IMR-90 (cell line): ENCODE results near the gene PYGB. TPM values are rescaled to one million over a fixed set of nuclear protein-coding genes. Genes with fewer than 3 reads are reported as not detected.

ENCODE experiments used
- ATAC-seq: fragments of 200-7000 bp; cut with Tn5 transposase; 2 replicates; pipeline ENCODE4 v1.9.1; 2020; ENCODE audit warnings: low read depth, mild to moderate bottlenecking, moderate library complexity
- BruUV-seq: library from RNA; stranded (reverse); fragments of 400-500 nt; replicated peaks from 2 replicates; lab custom pipeline; 2021; lab: Mats Ljungman, UMichigan
- CTCF ChIA-PET: fragments of 300-600 bp; formaldehyde crosslinking; extraction: SDS; loops from one replicate; lab custom pipeline; 2021; ENCODE audit warnings: antibody characterized with exemption; lab: Yijun Ruan, JAX
- POLR2A ChIA-PET: fragments of 300-600 bp; sonication (Branson Sonifier 250); formaldehyde crosslinking; loops from one replicate; lab custom pipeline; 2022; ENCODE audit warnings: antibody characterized with exemption; ENCODE audit not compliant: unreplicated experiment; lab: Charles Lee
- DNase-seq: peaks from one replicate; pipeline ENCODE4 v3.0.0; 2013
- H2AFZ ChIP-seq: replicated peaks from 2 replicates; pipeline ENCODE3; 2013; ENCODE audit warnings: low read length, mild to moderate bottlenecking; ENCODE audit not compliant: poor library complexity
- H2AK5ac ChIP-seq: 2 replicates; pipeline ENCODE4 v1.6.1; 2013; ENCODE audit warnings: low read depth, low read length, inconsistent platforms
- H2AK9ac ChIP-seq: replicated peaks from 2 replicates; pipeline ENCODE3; 2013; ENCODE audit warnings: mild to moderate bottlenecking, low read depth, low read length, moderate library complexity; ENCODE audit not compliant: poor library complexity
- H2BK120ac ChIP-seq: 2 replicates; pipeline ENCODE4 v1.6.1; 2013; ENCODE audit warnings: low read depth, low read length, inconsistent platforms
- H2BK15ac ChIP-seq: 3 replicates; pipeline ENCODE4 v1.6.1; 2013; ENCODE audit warnings: low read depth, low read length, inconsistent platforms
- H2BK20ac ChIP-seq: 2 replicates; pipeline ENCODE4 v1.6.1; 2013; ENCODE audit warnings: low read depth, mild to moderate bottlenecking, inconsistent platforms, low read length, moderate library complexity
- H2BK5ac ChIP-seq: 2 replicates; pipeline ENCODE4 v1.6.1; 2013; ENCODE audit warnings: mild to moderate bottlenecking, low read depth, low read length, inconsistent platforms; ENCODE audit not compliant: poor library complexity, severe bottlenecking
- H3K14ac ChIP-seq: replicated peaks from 2 replicates; pipeline ENCODE4 v1.6.1; 2013; ENCODE audit warnings: low read depth, low read length, inconsistent platforms
- H3K18ac ChIP-seq: 2 replicates; pipeline ENCODE4 v1.6.1; 2013; ENCODE audit warnings: low read depth, low read length, control low read depth
- H3K23ac ChIP-seq: 2 replicates; pipeline ENCODE4 v1.6.1; 2013; ENCODE audit warnings: low read depth, low read length, inconsistent platforms
- H3K27ac ChIP-seq: 2 replicates; pipeline ENCODE4 v1.5.1; 2013; ENCODE audit warnings: mild to moderate bottlenecking, control low read depth, low read length; ENCODE audit not compliant: insufficient read depth
- H3K27me3 ChIP-seq: 2 replicates; pipeline ENCODE4 v1.6.1; 2013; ENCODE audit warnings: low read length; ENCODE audit not compliant: control insufficient read depth, insufficient read depth
- H3K36me3 ChIP-seq: 2 replicates; pipeline ENCODE4 v1.6.1; 2013; ENCODE audit warnings: low read length, mixed read lengths; ENCODE audit not compliant: control insufficient read depth, insufficient read depth
- H3K4ac ChIP-seq: 2 replicates; pipeline ENCODE4 v1.6.1; 2013; ENCODE audit warnings: low read depth, low read length, inconsistent platforms
- H3K4me1 ChIP-seq: 2 replicates; pipeline ENCODE4 v1.6.1; 2013; ENCODE audit warnings: low read length, mixed read lengths; ENCODE audit not compliant: control insufficient read depth, insufficient read depth
- H3K4me2 ChIP-seq: 2 replicates; pipeline ENCODE4 v1.6.1; 2013; ENCODE audit warnings: low read depth, mild to moderate bottlenecking, control low read depth, low read length, moderate library complexity
- H3K4me3 ChIP-seq: 2 replicates; pipeline ENCODE4 v1.5.1; 2013; ENCODE audit warnings: low read depth, mild to moderate bottlenecking, control low read depth, low read length, moderate library complexity; ENCODE audit not compliant: insufficient read depth
- H3K56ac ChIP-seq: 2 replicates; pipeline ENCODE4 v1.6.1; 2013; ENCODE audit warnings: low read length, inconsistent platforms; ENCODE audit not compliant: insufficient read depth; ENCODE audit errors: extremely low read depth
- H3K79me1 ChIP-seq, 2 experiments: 2 replicates each; pipeline ENCODE4 v1.6.1; 2013; ENCODE audit warnings: low read length in 2 of 2, inconsistent platforms in 1 of 2, low read depth in 1 of 2
- H3K9ac ChIP-seq: 2 replicates; pipeline ENCODE4 v1.6.1; 2013; ENCODE audit warnings: low read depth, low read length, control low read depth
- H3K9me1 ChIP-seq: 2 replicates; pipeline ENCODE4 v1.6.1; 2013; ENCODE audit warnings: low read length, inconsistent platforms; ENCODE audit not compliant: insufficient read depth
- H3K9me3 ChIP-seq: 2 replicates; pipeline ENCODE4 v1.6.1; 2013; ENCODE audit warnings: low read length; ENCODE audit not compliant: control insufficient read depth, insufficient read depth
- H4K20me1 ChIP-seq: 2 replicates; pipeline ENCODE4 v1.6.1; 2013; ENCODE audit warnings: low read length, inconsistent platforms; ENCODE audit not compliant: insufficient read depth
- H4K5ac ChIP-seq: 2 replicates; pipeline ENCODE4 v1.6.1; 2013; ENCODE audit warnings: mild to moderate bottlenecking, low read depth, low read length, control low read depth
- H4K8ac ChIP-seq, 2 experiments: 2 replicates each; pipeline ENCODE4 v1.6.1; 2013; ENCODE audit warnings: low read depth in 2 of 2, low read length in 2 of 2, control low read depth in 1 of 2, inconsistent platforms in 1 of 2
- H4K91ac ChIP-seq: 2 replicates; pipeline ENCODE4 v1.6.1; 2013; ENCODE audit warnings: low read depth, low read length, inconsistent platforms; ENCODE audit not compliant: insufficient read depth
- BHLHE40 ChIP-seq: fragments of 150-350 bp; IDR thresholded peaks from 2 replicates; pipeline ENCODE4 v1.6.1; 2016; ENCODE audit warnings: mild to moderate bottlenecking, low read depth, low read length
- CEBPB ChIP-seq: IDR thresholded peaks from 2 replicates; pipeline ENCODE4 v1.6.1; 2012; ENCODE audit warnings: low read depth, low read length, improper control_type of control experiment
- CHD1 ChIP-seq: IDR thresholded peaks from 2 replicates; pipeline ENCODE4 v1.6.1; 2012; ENCODE audit warnings: low read depth, low read length, improper control_type of control experiment
- FOS ChIP-seq: fragments of 150-350 bp; IDR thresholded peaks from 2 replicates; pipeline ENCODE4 v1.6.1; 2016; ENCODE audit warnings: low read depth, low read length
- MAFK ChIP-seq: IDR thresholded peaks from 2 replicates; pipeline ENCODE4 v1.6.1; 2012; ENCODE audit warnings: low read depth, low read length, improper control_type of control experiment
- MAZ ChIP-seq: IDR thresholded peaks from 2 replicates; pipeline ENCODE4 v1.6.1; 2012; ENCODE audit warnings: low read depth, mild to moderate bottlenecking, low read length, improper control_type of control experiment, moderate library complexity, borderline replicate concordance
- NFE2L2 ChIP-seq: fragments of 150-350 bp; IDR thresholded peaks from 2 replicates; pipeline ENCODE4 v1.6.1; 2016; ENCODE audit warnings: low read depth, mild to moderate bottlenecking, low read length
- POLR2A ChIP-seq: IDR thresholded peaks from 2 replicates; pipeline ENCODE4 v1.6.1; 2012; ENCODE audit warnings: mild to moderate bottlenecking, low read depth, low read length
- RAD21 ChIP-seq: IDR thresholded peaks from 2 replicates; pipeline ENCODE4 v1.6.1; 2012; ENCODE audit warnings: low read length, improper control_type of control experiment
- RCOR1 ChIP-seq: IDR thresholded peaks from 2 replicates; pipeline ENCODE4 v1.6.1; 2012; ENCODE audit warnings: mild to moderate bottlenecking, low read length, improper control_type of control experiment; ENCODE audit not compliant: insufficient replicate concordance
- SMC3 ChIP-seq: fragments of 150-350 bp; IDR thresholded peaks from 2 replicates; pipeline ENCODE4 v1.6.1; 2016; ENCODE audit warnings: low read depth, mild to moderate bottlenecking, antibody characterized with exemption, low read length, moderate library complexity
- WGBS, 2 experiments: methylation state at CpG; one replicate each; pipeline versions ENCODE4 v1.1.5 to v1.1.7; 2013; ENCODE audit warnings: missing lambda C conversion rate in 2 of 2; ENCODE audit not compliant: insufficient read length in 1 of 2; ENCODE audit errors: extremely low coverage in 2 of 2; 5-methylcytosine and 5-hydroxymethylcytosine counted together
- dilution Hi-C: fragments of 300-500 bp; cut with HindIII; formaldehyde crosslinking; loops from one replicate; pipeline ENCODE4 v1.14.3; 2018; ENCODE audit warnings: low sequenced_read_pairs; ENCODE audit not compliant: unreplicated experiment
- in situ Hi-C: fragments of 300-500 bp; cut with MboI; formaldehyde crosslinking; loops from 3 replicates; pipeline ENCODE4 v1.14.3; 2019; ENCODE audit warnings: low sequenced_read_pairs, inconsistent platforms, mixed read lengths
- intact Hi-C: fragments of 100-400 bp; cut with micrococcal nuclease; formaldehyde crosslinking; loops from 2 replicates; pipeline ENCODE4 v1.10.0; 2022
- polyA plus RNA-seq, 3 experiments: library from polyadenylated mRNA; depleted of rRNA; stranded (reverse); fragments of >200 nt; gene quantifications; 2 replicates each; pipeline ENCODE4 v1.2.3, GENCODE V29; 2012; ENCODE audit warnings: low replicate concordance in 1 of 3
- total RNA-seq: library from RNA; depleted of rRNA; stranded (reverse); fragments of >200 nt; gene quantifications from 2 replicates; pipeline ENCODE4 v1.2.3, GENCODE V29; 2012
- TF ChIP-seq, protein P1 (sequence below): conservative IDR thresholded peaks from 2 replicates; pipeline ENCODE4 v1.5.1; 2012; ENCODE audit warnings: mild to moderate bottlenecking, low read depth, low read length, improper control_type of control experiment
- TF ChIP-seq, protein P2 (sequence below): fragments of 150-350 bp; IDR thresholded peaks from 2 replicates; pipeline ENCODE4 v1.6.1; 2017; ENCODE audit warnings: mild to moderate bottlenecking, antibody characterized with exemption, low read length, low read depth

PYGB gene
- total and polyA plus RNA-seq, 2 of the 4 experiments (the other 2 are of a cell fraction), result 72.4 to 83.1 TPM

- Histone ChIP-seq H3K9me1 (peaks cover 20% of the 10 kb centered on the region), H3K4me1 (peaks cover 28% of the 10 kb centered on the region), H3K23ac (peak overlapping the region; percentile 99), H4K20me1 (no peaks in the 10 kb centered on the region), H3K27ac (peak overlapping the region; percentile 94), H3K4me2 (peak overlapping the region; percentile 85), H3K79me1 (peaks cover 6 to 50% of the 10 kb centered on the region in 2 experiments), H3K18ac (peak overlapping the region; percentile 96), H2BK120ac (peak overlapping the region; percentile 99), H3K9me3 (no peaks in the 10 kb centered on the region), H2BK5ac (peak overlapping the region; percentile 97), H3K36me3 (no peaks in the 10 kb centered on the region; the same call in none of the 2 replicates), H3K4me3 (peak overlapping the region; percentile 27; the same call in 1 of the 2 replicates), H3K4ac (peak overlapping the region; percentile 100), H3K14ac (peak overlapping the region; percentile 99), H3K56ac (peak overlapping the region; percentile 86), H4K91ac (peak overlapping the region; percentile 100), H2BK15ac (peak overlapping the region; percentile 98; the same call in 2 of the 3 replicates), H4K8ac (peak overlapping the region; percentile 87 to 96), H3K27me3 (no peaks in the 10 kb centered on the region), H2AK5ac (peak overlapping the region; percentile 96), H3K9ac (peak overlapping the region; percentile 86), H2BK20ac (peak overlapping the region; percentile 94), H4K5ac (peak overlapping the region; percentile 93), H2AK9ac (peak overlapping the region; percentile 93), H2AFZ (peak overlapping the region; percentile 27)
- BruUV-seq, result TSS peak; percentile 69
- ATAC-seq (peak; percentile 90), DNase-seq (peak; percentile 96)
- POLR2A ChIA-PET, result interaction anchor here (0.9 kb wide), 1 partner anchor 11 kb away, joined by 3 read pairs; no protein-coding TSS in a partner anchor
- 38% methylated on average over 2 of the region's 6 CpGs; no CpG with 5 or more reads in 1 of the 2 experiments for WGBS, 2 experiments
- in situ Hi-C loops (loop anchor here (25.0 kb wide), 2 partner anchors 227 to 377 kb away; partner anchors contain the start of gene ZNF337), intact Hi-C loops (loop anchor here (1.0 to 2.0 kb wide), 2 partner anchors 80 to 89 kb away; partner anchors contain the start of gene ABHD12), dilution Hi-C loops (no loop called here)
- TF ChIP-seq MAZ (peak; percentile 48; the same call in 1 of the 2 replicates), POLR2A (peak; percentile 76; the same call in 1 of the 2 replicates), CEBPB (peak; percentile 49; the same call in 1 of the 2 replicates), CHD1 (no peak; the same call in 1 of the 2 replicates), NFE2L2 (peak; percentile 4; the same call in 1 of the 2 replicates), SMC3 (peak; percentile 63), FOS (peak; percentile 92), MAFK (peak; percentile 84), BHLHE40 (peak; percentile 49; the same call in 1 of the 2 replicates), RCOR1 (no peak), RAD21 (peak; percentile 78)
- TF ChIP-seq, protein P1, sequence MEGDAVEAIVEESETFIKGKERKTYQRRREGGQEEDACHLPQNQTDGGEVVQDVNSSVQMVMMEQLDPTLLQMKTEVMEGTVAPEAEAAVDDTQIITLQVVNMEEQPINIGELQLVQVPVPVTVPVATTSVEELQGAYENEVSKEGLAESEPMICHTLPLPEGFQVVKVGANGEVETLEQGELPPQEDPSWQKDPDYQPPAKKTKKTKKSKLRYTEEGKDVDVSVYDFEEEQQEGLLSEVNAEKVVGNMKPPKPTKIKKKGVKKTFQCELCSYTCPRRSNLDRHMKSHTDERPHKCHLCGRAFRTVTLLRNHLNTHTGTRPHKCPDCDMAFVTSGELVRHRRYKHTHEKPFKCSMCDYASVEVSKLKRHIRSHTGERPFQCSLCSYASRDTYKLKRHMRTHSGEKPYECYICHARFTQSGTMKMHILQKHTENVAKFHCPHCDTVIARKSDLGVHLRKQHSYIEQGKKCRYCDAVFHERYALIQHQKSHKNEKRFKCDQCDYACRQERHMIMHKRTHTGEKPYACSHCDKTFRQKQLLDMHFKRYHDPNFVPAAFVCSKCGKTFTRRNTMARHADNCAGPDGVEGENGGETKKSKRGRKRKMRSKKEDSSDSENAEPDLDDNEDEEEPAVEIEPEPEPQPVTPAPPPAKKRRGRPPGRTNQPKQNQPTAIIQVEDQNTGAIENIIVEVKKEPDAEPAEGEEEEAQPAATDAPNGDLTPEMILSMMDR, result peak; percentile 77
- TF ChIP-seq, protein P2, sequence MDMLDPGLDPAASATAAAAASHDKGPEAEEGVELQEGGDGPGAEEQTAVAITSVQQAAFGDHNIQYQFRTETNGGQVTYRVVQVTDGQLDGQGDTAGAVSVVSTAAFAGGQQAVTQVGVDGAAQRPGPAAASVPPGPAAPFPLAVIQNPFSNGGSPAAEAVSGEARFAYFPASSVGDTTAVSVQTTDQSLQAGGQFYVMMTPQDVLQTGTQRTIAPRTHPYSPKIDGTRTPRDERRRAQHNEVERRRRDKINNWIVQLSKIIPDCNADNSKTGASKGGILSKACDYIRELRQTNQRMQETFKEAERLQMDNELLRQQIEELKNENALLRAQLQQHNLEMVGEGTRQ, result no peak; the same call in 1 of the 2 replicates
- CTCF ChIA-PET, result interaction anchor here (0.6 kb wide), 2 partner anchors 37 to 89 kb away, joined by 3 to 6 read pairs; no protein-coding TSS in a partner anchor
These were observed 62.5 kb downstream of the PYGB start for GRCh38 chr20:25310268-25310920.
